Measurements from ENCODE around the gene OR8B4.

DNA sequence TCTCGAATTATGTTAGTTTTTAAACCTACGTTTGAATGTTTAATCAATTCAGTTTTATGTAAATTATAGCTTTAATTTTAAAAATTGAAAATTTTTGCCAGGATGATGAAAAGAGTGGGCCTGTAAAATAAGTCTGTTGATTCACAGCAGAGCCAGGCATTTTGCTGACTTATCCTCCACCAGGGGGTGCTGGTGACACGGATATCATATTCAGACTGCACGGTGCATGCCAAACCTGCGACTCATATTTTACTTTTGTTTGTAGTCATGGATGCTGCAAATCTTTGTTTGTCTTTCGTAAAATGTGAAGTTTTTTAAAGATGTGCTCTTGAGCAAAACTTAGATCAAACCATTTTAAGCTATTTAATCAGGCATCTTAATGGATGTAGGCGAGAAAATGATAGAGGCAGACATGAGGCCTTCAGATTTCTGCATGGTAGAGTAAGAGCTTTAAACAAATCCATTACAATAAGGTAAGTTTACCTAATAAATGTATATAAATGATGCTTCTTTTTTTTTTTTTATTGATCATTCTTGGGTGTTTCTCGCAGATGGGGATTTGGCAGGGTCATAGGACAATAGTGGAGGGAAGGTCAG, 22.2 kb downstream of the OR8B4 start:
- TF ChIP-seq, protein P1, sequence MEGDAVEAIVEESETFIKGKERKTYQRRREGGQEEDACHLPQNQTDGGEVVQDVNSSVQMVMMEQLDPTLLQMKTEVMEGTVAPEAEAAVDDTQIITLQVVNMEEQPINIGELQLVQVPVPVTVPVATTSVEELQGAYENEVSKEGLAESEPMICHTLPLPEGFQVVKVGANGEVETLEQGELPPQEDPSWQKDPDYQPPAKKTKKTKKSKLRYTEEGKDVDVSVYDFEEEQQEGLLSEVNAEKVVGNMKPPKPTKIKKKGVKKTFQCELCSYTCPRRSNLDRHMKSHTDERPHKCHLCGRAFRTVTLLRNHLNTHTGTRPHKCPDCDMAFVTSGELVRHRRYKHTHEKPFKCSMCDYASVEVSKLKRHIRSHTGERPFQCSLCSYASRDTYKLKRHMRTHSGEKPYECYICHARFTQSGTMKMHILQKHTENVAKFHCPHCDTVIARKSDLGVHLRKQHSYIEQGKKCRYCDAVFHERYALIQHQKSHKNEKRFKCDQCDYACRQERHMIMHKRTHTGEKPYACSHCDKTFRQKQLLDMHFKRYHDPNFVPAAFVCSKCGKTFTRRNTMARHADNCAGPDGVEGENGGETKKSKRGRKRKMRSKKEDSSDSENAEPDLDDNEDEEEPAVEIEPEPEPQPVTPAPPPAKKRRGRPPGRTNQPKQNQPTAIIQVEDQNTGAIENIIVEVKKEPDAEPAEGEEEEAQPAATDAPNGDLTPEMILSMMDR (conservative IDR thresholded peaks at IDR 0.05; ENCODE audit: low read depth, low read length), result peak; percentile 97
- TF ChIP-seq EZH2 (IDR thresholded peaks at IDR 0.05; ENCODE audit: borderline replicate concordance, low read depth, low read length, poor library complexity, severe bottlenecking), result no peak
